ENCODE results near the gene LLGL2.

DNA sequence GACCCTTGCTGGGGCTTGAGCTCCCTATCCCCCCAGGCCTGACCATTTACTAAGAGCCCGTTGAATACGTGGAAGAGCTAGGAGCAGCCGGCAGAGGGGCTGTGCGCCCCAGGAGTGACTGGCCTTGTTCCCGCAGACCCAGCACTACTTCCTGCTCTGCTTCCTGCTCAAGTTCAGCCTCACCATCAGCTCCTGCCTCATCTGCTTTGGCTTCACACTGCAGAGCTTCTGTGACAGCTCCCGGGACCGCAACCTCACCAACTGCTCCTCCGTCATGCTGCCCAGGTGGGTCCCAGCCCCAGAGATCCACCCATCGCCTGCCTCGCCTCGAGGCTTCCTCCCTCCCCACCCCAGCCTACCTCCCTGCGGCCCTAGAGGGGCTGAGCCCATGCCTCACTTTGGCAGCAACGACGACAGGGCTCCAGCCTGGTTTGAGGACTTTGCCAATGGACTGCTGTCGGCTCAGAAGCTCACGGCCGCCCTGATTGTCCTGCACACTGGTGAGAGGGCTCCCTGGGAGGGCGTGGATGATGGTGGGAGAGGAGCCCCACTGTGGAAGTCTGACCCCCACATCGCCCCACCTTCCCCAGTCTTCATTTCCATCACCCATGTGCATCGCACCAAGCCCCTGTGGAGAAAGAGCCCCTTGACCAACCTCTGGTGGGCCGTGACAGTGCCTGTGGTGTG lies 27.3 kb upstream of the LLGL2 start:
- TF ChIP-seq CTCF (IDR thresholded peaks at IDR 0.05; ENCODE audit: low read depth, low read length, poor library complexity, severe bottlenecking) (no peak), EZH2phosphoT487 (IDR thresholded peaks at IDR 0.05; ENCODE audit: borderline replicate concordance, low read length) (no peak)
